Fibroblast of skin of right quadriceps (primary cell): ENCODE data around the gene MYO1E.
"Not testable (repeated sequence)": the region's sequence is repeated elsewhere in the genome, so short reads cannot be mapped to it uniquely, and the experiment has no call there.

Source experiments
- DNase-seq: peaks from one replicate; pipeline ENCODE4 v3.0.0-alpha.2; 2013

Gene MYO1E

DNA sequence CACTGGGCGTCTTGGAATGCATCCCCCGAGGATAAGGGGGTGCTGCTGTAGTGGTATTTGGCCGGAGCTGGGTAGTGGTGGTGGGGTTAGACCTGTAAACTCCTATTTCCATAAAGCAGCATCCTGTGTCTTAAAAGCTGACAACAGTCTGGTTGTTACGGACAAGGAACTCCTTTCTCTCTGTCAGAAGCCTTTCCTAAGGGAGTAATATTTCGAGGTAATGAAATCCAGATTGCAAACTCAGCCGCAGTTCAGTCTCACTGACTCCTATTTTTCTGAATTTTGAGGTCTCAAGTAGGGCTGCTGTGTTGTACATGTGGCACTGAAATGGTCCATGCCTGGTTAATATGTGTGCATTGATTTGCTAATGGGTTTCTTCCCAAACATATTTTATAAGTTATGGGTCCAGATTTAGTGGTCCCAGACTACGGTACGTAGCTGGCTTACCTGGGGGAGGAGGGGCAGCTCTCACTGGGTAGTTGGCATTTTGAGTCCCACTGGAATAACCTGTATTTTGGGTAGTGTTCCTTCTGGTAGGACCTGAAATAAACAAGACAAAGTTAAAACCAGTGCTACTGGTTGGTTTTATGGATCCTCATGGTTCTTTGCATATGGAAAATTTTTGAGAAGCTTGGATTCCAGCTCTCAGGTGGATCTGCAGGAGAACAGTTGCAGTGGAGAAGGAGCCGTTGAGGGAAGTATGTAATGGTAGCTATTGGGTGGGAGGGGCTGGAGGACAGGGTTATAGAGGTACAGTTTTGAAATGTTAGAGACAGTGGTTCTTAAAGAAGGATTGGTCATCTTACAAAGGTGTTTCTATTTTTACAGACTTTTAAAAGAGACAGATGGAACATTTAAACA is 214.6 kb downstream of the MYO1E start:
- DNase-seq: peak; percentile 54

DNA sequence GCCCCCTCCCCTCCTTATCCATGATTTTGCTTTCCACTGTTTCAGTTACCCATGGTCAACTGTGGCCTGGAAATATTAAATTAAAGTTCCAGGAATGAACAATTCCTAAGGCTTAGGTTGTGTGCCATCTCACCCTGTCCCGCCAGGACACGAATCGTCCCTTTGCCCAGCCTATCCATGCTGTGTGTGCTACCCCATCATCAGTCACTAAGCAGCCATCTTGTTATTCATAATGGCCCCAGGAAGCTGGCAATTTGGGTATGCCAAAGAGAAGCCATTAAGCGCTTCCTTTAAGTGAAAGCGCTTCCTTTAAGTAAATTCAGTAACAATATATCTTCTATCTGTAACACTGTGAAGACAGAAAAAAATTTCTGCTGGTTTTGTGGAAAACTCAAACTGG is 215.3 kb downstream of the MYO1E start:
- no peak for DNase-seq

DNA sequence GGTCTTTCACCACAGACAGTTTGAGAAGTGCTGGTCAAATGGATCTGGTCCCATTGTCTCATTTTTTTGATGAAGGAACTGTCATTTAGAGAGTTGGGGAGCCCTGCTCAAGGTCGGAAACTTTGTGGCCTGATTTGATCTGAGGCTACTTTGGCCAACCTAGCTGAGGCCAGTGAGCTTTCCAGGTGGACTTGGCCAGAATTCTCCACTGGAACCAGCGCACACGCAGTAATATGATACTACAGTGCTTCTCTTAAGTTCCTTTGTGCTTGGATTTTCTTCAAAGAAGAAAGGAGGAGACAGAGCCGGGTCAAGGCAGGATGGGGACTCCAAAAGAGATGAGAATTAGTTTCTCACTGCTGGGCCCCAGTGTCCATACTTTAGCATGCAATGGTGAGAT is 217.2 kb downstream of the MYO1E start:
- DNase-seq: no peak

DNA sequence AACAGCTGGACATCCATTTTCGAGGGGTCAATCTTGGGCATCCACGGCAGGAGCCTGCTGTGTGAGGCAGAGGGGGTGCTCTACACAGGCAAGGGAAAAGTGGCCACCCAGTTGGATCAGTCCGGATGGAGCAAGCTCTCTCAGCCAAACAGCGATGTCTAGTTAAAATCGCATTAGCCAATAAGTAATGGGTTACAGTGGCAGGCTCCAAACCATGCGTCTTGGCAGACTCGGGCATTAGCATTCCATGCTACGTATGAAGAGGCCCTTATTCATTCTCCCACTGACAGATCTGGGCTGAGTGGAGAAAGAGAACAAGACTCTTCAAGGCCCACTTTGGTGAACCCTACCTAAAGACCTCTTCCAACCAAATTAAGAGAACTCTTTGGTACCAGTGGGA is 218.4 kb downstream of the MYO1E start:
- DNase-seq: no peak

DNA sequence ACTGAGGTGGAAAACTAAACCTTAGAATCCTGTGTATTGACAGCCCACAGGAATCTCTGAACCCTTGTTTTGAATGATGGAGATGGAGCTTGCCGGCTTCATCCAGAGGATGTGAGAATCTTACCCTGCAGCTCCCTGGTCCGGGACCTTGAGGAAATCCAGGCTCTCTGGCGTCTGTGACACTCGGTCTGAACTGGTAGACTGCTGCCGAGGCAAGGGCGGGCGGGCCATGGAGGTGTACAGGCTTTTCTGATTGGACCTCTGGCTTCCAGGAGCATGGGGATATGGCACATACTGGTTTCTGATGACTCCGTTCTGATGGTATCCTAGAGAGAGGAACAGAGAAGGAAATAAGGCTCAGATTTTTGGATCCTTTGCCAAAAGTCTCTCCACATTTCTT is 219.2 kb downstream of the MYO1E start:
- DNase-seq: no peak

DNA sequence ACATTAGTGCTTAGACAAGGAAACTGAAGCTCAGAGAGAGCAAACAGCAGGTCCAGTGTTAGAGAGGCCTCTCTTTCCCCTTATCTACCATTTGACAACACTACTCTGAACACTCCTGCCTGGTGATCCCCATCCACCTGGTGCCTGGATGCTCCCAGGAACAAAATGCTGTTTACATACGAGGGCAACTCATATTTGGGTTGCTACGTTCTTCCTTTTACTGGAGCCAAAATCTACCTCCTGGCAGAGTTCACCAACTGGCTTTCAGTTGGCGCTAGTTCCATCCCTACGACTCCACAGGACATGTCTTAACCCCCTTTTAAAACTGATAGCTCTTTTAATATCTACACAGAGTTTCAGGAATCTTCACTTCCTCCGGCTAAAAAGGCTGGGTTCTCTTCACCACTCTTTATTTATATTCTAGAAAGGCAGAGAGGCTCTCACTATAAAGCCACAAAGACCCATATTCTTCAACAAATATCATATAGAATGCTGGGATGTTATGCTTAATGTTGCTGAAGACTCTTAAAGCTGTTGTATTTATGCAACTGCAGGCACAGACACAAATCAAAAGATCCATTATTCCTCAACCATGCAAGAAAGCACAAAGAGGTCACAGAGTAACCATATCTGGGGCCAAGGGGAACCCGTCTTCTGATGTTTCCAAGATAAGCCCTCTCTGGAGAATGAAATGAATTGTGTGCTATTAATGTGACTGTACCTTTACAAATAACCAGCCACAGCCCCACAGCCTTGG is 219.8 kb downstream of the MYO1E start:
- DNase-seq: no peak

DNA sequence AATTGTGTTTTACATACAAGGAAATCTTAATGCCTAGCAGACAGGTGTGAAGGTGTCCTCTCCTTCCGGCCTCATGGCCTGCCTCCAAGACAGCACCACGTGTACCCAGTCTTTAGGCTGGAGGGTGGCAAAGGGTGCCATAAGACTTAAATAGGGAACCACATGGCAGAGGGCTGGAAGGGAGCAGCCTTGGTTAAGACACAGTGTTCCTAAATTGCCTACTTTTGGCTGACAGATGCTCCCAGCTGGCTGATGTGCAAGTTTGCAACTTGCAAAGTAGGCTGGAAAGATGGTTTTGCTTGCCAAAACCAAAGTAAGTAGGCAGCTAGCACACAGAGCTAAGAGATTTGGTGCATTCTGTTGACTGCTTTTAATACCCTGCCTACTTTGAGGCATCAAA is 222.5 kb downstream of the MYO1E start:
- DNase-seq: no peak

DNA sequence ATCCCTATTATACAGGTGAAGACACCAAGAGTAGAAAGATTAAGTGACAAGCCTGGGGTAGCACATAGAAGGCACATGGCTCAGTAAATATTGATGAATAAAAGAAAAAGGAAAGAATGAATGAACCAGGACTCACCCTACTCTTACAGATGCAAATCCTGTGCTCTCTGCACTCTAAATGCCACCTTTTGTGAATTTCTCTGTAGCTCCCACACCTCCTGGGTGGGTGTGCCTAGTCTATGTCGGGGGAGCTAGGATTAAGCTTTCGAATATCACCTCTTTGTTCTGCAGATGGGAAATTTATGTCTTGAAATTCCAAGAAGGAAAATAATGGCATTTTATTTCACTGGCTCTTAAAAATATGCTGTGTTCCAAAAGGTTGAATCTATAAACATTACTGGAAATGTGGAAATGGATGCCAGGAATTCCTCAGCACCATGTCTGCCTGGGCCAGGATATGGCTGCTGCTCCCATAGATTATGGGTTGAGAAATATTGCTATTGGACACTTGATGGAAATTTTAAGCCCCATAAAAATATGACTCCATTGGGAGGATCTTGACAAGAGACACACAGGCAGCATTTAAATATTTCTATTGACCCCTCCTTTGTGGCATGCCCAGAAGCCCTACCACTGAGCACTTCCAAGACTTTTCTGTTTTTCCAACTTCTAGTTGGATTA is 224.4 kb downstream of the MYO1E start:
- DNase-seq: peak; percentile 78

DNA sequence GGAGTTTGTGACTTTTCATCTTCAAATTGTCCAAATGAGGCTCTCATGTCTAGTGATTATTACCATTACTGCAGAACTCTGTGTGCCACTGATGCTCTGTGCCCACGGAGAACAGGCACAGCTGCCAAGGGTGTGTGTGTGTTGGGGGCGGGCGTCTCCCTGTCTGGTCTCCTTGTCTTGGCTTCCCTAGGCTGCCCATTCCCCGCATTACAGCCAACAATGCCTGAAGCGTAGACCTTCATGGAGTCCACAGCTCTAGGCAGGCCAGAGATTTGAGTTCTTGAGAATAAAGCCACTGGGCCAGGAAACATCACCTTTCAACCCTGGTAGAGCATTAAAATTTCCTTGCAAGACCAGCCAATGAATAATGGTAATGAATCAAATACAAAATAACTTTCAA is 225.0 kb downstream of the MYO1E start:
- DNase-seq: no peak

DNA sequence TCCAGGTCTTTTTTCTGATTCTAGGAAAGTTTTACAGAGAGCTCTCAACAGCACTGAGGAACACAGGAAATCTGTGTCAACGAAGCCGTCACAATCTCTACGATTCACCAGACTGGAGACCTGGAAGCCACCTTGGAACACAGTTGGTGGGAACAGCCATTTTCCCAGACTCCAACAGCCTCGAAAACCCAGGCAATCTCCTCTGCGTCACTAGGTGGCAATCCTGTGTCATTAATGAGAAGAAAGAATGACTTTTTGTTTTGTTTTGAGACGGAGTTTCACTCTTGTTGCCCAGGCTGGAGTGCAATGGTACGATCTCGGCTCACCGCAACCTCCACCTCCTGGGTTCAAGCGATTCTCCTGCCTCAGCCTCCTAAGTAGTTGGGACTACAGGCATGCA is 228.1 kb downstream of the MYO1E start:
- DNase-seq: not testable (repeated sequence)

DNA sequence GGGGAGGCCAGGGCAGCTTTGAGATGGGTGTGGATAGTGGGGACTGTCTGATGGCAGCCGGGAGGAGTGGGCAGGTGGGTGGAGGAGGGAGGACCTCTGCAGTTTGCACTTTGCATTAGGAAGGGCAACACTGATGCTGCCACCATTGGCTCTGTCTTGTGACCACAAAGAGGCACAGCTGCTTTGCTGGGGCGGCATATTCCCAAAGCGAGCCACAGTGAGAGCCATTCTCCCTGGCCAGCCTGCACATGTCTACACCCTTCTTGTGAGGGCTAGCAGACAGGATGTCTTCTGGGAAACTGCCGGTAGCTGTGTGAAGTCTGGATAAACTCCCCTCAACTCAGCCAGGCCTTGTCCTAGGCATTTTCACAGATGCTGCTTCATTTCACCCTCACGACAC is 229.4 kb downstream of the MYO1E start:
- no peak for DNase-seq

DNA sequence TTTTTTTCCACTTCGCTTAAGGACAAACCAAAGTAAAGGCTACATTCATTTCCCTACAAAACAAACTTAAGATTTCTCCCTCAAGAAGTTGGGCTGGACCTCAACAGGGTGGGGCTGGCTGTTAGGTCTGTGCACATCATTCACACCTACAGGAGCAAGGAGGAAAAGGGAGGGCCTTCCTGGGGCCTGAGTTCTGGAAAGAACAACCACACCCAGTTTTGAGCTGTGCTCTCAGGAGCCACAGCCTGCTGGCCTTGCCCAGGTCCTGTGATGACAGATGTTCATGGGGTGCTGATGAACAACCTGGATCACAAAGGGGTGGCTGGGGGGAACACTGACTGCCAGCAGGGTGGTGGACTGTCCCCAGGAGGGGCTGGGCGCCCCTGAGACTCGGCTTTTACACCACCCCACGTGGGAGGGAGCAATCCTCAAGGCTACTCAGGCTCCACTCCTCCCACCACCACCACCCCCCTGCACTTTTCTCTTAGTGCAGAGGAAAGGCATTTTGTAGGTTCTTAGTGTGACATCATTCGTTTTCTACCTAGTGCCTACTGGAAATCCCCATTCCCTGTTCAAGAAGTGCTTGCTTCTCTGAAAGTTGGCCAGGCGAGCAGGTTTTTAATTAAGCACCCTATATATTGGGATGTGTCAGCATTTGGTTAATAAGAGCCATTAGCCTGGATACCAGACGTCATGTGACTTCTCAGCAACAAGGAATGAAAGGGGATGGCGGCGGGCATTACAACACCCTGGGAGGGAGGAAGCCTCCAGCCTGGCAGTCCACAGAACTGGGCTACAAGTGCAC is 232.0 kb downstream of the MYO1E start:
- no peak for DNase-seq

DNA sequence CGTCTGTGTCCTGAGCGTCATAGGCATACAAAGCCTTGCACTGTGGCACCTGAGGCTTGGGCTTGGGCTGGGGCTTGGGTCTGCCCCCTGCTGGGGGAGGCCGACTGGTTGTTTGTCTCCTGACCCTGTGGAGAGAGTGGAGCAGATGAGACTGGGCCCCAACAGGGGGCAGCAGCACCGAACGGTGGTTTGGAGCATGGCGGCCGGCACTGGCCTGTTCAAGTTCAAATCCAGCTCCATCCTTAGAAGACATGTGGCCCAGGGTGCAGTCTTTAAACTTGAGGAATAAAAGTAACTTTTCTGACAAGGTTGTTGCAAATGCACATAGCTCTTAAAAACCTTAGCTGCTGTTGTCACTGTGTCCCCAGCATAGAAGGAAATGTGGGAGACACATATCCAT is 234.4 kb downstream of the MYO1E start:
- DNase-seq: peak; percentile 27

DNA sequence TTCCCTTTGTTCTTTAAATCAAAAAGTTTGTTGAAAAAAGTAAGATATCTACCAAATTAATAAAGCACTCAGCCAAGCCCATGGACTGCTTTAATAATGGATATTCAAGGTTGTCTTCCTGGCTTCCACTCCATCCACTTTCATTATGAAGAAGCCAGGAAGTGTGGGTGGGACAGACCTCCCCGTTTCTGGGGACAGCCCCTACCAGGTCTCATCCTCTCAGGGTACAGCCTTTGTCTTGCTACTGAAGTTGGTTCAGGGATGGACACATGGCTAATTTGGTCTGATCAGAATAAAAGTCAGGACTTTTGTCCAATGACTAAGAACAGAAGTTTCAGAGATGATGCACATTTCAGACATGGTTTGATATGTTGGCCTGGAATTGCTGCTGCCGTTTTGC is 235.1 kb downstream of the MYO1E start:
- DNase-seq: no peak

DNA sequence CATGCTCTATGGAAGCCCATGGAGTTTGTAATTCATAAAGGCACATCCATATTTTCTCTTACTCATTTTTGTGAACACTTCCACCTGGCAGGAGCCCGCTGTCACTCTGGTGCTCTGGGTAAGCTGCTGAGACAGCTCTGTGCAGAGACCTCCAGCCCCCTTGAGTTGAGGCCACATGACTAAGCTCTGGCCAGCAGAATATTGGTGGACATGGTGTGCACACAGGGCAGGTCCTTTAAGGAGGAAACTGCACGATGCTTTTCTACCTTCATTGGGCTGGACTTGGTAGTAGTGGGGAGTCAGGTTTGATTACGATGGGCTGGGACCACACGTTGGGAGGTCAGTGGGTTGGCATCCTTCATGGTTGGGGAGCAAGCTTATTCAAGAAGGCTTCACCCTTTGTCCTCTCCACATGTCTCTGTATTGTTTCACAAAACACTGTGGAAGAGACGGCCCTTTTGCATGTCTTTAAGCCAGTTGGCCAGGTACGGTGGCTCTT is 238.7 kb downstream of the MYO1E start:
- no peak for DNase-seq

DNA sequence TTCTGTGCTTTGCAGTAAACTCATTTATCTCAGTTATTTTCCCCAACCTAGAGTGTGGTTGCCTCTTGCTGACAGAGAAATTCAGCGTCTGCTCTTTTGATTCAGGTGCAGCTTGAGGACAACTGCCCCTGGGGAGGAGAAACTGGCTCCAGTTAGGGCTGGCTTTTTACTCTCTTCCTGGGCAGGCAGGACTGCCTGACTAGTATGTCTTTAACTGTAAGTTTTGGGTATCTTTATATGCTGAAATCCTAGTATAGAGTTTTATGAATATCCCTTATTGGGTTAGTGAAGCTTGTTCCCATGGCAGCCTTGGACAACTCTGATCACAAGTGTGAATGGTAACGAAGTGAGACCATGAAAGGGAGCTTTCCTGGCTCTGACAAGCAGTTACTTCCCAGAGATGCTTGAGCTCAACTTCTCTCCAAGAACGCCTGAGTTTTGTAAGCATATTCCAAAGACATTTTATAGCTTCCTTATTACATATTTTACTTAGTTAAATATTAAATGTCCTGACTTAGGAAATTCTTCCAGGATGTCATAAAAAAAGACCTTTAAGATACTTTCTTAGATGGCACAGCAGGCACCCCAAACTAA is 240.6 kb downstream of the MYO1E start:
- DNase-seq: no peak

DNA sequence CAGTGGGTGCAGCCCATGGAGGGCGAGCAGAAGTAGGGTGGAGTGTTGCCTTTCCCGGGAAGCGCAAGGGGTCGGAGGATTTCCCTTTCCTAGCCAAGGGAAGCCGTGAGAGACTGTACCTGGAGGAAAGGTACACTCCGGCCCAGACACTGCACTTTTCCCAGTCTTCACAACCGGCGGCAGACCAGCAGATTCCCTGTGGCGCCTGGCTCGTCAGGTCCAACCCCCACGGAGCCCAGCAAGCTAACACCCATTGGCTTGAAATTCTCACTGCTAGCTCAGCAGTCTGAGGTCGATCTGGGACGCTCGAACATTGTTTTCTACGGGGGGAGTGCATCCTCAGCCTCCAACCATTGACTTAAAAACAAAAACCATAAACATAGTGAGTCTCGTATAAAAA is 241.2 kb downstream of the MYO1E start:
- no peak for DNase-seq

DNA sequence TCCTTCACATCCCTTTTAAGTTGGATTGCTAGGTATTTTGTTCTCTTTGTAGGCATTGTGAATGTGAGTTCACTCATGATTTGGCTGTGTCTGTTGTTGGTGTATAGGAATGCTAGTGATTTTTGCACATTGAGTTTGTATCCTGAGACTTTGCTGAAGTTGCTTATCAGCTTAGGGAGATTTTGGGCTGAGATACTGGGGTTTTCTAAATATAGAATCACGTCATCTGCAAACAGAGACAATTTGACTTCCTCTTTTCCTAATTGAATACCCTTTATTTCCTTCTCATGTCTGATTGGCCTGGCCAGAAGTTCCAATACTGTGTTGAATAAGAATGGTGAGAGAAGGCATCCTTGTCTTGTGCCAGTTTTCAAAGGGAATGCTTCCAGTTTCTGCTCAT is 245.4 kb downstream of the MYO1E start:
- not testable (repeated sequence) for DNase-seq

DNA sequence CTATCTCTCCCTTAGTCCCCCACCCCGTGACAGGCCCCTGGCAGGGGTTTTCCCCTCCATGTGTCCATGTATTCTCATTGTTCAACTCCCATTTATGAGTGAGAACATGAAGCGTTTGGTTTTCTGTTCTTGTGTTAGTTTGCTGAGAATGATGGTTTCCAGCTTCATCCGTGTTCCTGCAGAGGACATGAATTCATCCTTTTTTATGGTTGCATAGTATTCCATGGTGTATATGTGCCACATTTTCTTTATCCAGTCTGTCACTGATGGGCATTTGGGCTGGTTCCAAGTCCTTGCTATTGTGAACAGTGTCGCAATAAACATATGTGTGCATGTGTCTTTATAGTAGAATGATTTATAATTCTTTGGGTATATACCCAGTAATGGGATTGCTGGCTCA is 247.0 kb downstream of the MYO1E start:
- not testable (repeated sequence) for DNase-seq

DNA sequence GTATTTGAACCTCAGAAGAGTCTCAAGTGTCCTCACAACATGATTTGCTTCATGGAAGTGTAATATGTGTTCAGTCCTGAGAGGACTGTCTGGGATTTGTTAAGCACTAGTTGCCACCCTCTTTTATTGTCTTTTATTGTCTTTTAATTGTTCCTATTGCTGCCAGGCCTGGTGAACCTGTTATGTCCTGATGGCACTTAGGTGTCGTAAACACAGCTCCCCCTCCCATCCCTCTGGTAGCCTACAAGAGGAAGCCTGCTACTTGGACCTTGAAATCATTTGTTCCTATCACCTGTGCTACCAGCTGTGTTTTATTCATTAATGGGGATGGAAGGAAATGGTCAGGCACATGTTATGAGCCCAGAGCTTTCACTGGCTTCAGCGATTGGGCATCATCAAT is 248.4 kb downstream of the MYO1E start:
- DNase-seq: no peak

DNA sequence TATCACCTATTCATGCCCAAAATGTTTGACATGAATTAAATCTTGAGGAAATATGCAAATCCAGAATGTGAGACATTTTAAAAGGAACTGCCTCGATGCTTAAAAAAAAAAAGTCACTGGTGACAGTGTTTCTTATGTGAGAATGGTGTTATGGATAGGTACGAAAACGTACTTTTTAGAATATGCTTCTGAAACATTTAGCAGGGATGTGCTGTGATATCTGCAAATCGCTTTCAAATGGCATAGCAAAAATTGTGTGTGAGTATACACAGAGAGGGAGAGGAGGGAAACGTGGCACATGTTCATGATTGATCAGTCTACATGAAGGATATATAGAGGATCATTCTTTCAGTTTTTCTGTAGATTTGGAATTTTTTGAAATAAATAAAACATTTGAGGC is 251.7 kb downstream of the MYO1E start:
- no peak for DNase-seq

DNA sequence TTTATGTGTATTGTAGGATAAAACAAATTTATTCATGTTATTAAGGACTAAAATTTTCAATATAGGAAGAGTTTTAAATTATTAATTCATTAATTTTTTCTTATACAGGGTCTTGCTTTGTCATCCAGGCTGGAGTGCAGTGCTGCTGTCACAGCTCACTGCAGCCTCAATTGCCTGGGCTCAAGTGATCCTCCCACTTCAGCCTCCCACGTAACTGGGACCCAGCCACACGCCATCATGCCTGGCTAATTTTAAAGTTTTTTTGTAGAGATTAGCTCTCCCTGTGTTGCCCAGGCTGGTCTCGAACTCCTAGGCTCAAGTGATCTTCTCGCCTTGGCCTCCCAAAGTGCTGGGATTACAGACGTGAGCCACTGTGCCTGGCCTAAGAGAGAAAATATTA is 253.0 kb downstream of the MYO1E start:
- DNase-seq: no peak
